Activated CD8-positive, alpha-beta memory T cell treated with anti-CD3 and anti-CD28 coated beads, Interleukin-2, amount 50 U/mL, for 24 hours (primary cell): ENCODE measurements around the gene MTCL1.

Source experiments
- DNase-seq: peaks from one replicate; pipeline ENCODE4 v3.0.0-alpha.2; 2020; ENCODE audit errors: extremely low read depth

MTCL1 gene

GRCh38 chr18:8705238-8705960 is at the start of gene MTCL1:
MTCL1 (plus strand) TSS chr18:8705556; CDS start chr18:8705661, 105 bp downstream.
- DNase-seq, result no peak

GRCh38 chr18:8656232-8656631 is 49.1 kb upstream of the MTCL1 start:
- no peak for DNase-seq

GRCh38 chr18:8657050-8657820 is 48.1 kb upstream of the MTCL1 start:
- no peak for DNase-seq

GRCh38 chr18:8657873-8658470 is 47.4 kb upstream of the MTCL1 start:
- no peak for DNase-seq

- DNase-seq, result no peak
Measured at GRCh38 chr18:8658858-8659485, 46.4 kb upstream of the MTCL1 start.

- DNase-seq, result no peak
Measured at GRCh38 chr18:8659609-8660242, 45.6 kb upstream of the MTCL1 start.

- DNase-seq, result no peak
Measured at GRCh38 chr18:8660316-8660715, 45.0 kb upstream of the MTCL1 start.

- DNase-seq, result no peak
Measured at GRCh38 chr18:8661754-8662559, 43.4 kb upstream of the MTCL1 start.

GRCh38 chr18:8662560-8663255 is 42.6 kb upstream of the MTCL1 start:
- DNase-seq, result no peak

GRCh38 chr18:8667846-8668245 is 37.5 kb upstream of the MTCL1 start:
- no peak for DNase-seq

GRCh38 chr18:8668381-8668780 is 37.0 kb upstream of the MTCL1 start:
- DNase-seq, result no peak

GRCh38 chr18:8669571-8669970 is 35.8 kb upstream of the MTCL1 start:
- no peak for DNase-seq

GRCh38 chr18:8673256-8674209 is 31.8 kb upstream of the MTCL1 start:
- DNase-seq, result no peak

GRCh38 chr18:8675057-8675456 is 30.3 kb upstream of the MTCL1 start:
- DNase-seq, result no peak

GRCh38 chr18:8681196-8681595 is 24.2 kb upstream of the MTCL1 start:
- DNase-seq, result no peak

- DNase-seq, result no peak
Measured at GRCh38 chr18:8684577-8684976, 20.8 kb upstream of the MTCL1 start.

GRCh38 chr18:8685141-8685913 is 20.0 kb upstream of the MTCL1 start:
- no peak for DNase-seq

- no peak for DNase-seq
Measured at GRCh38 chr18:8685914-8686216, 19.5 kb upstream of the MTCL1 start.

- DNase-seq, result no peak
Measured at GRCh38 chr18:8686611-8687010, 18.7 kb upstream of the MTCL1 start.
